DOHH2 (cell line): ENCODE data around the gene SULT2B1.

Experiments used
- H3F3A ChIP-seq: fragments of 200-600 bp; sonication (generic), shearing (Covaris generic); 2 replicates; pipeline ENCODE4 v1.6.0; 2016; ENCODE audit warnings: antibody characterized with exemption, mild to moderate bottlenecking; ENCODE audit not compliant: control insufficient read depth, insufficient read depth
- H3K27ac ChIP-seq: fragments of 200-600 bp; sonication (generic); 2 replicates; pipeline ENCODE4 v1.5.1; 2014; ENCODE audit warnings: low read depth, mild to moderate bottlenecking, low read length, moderate library complexity
- H3K27me3 ChIP-seq: fragments of 200-600 bp; sonication (generic); 2 replicates; pipeline ENCODE4 v1.6.1; 2014; ENCODE audit warnings: mild to moderate bottlenecking, low read length, mixed read lengths; ENCODE audit not compliant: control insufficient read depth
- H3K36me3 ChIP-seq: fragments of 200-600 bp; sonication (generic); 2 replicates; pipeline ENCODE4 v1.6.1; 2014; ENCODE audit warnings: mild to moderate bottlenecking, low read length, moderate library complexity, mixed read lengths; ENCODE audit not compliant: control insufficient read depth
- H3K4me1 ChIP-seq: fragments of 200-600 bp; sonication (generic); 2 replicates; pipeline ENCODE4 v1.6.1; 2014; ENCODE audit warnings: mild to moderate bottlenecking, low read length, mixed read lengths; ENCODE audit not compliant: control insufficient read depth
- H3K4me2 ChIP-seq: fragments of 200-600 bp; sonication (generic); 2 replicates; pipeline ENCODE4 v1.6.0; 2014; ENCODE audit warnings: mild to moderate bottlenecking, low read length, moderate library complexity
- H3K4me3 ChIP-seq: fragments of 200-600 bp; sonication (generic); 2 replicates; pipeline ENCODE4 v1.5.1; 2014; ENCODE audit warnings: mild to moderate bottlenecking, low read length, mixed read lengths
- H3K79me2 ChIP-seq: fragments of 200-600 bp; sonication (generic); 2 replicates; pipeline ENCODE4 v1.6.1; 2014; ENCODE audit warnings: mild to moderate bottlenecking, low read length, mixed read lengths; ENCODE audit not compliant: control insufficient read depth
- H3K9me2 ChIP-seq: fragments of 200-600 bp; sonication (generic); replicated peaks from 2 replicates; pipeline ENCODE4 v1.6.1; 2014; ENCODE audit warnings: mild to moderate bottlenecking, low read length, mixed read lengths; ENCODE audit not compliant: control insufficient read depth
- H3K9me3 ChIP-seq: fragments of 200-600 bp; sonication (generic); 2 replicates; pipeline ENCODE4 v1.6.1; 2014; ENCODE audit warnings: antibody characterized with exemption, low read length, mixed read lengths; ENCODE audit not compliant: control insufficient read depth, insufficient read depth
- H4K20me1 ChIP-seq: fragments of 200-600 bp; sonication (generic); 2 replicates; pipeline ENCODE4 v1.6.0; 2014; ENCODE audit warnings: low read depth, mild to moderate bottlenecking, antibody characterized with exemption, low read length, moderate library complexity; ENCODE audit not compliant: control insufficient read depth, insufficient read depth
- EZH2phosphoT487 ChIP-seq: fragments of 200-600 bp; sonication (generic); IDR thresholded peaks from 2 replicates; pipeline ENCODE4 v1.6.1; 2017; ENCODE audit warnings: borderline replicate concordance, mild to moderate bottlenecking, antibody characterized with exemption, low read length, moderate library complexity, mixed read lengths
- TF ChIP-seq, protein P1 (sequence below): fragments of 200-600 bp; sonication (generic); IDR thresholded peaks from one replicate; pipeline ENCODE4 v1.5.1; 2014; ENCODE audit warnings: antibody characterized with exemption, mild to moderate bottlenecking, low read depth, low read length; ENCODE audit not compliant: poor library complexity, severe bottlenecking

The SULT2B1 gene

DNA sequence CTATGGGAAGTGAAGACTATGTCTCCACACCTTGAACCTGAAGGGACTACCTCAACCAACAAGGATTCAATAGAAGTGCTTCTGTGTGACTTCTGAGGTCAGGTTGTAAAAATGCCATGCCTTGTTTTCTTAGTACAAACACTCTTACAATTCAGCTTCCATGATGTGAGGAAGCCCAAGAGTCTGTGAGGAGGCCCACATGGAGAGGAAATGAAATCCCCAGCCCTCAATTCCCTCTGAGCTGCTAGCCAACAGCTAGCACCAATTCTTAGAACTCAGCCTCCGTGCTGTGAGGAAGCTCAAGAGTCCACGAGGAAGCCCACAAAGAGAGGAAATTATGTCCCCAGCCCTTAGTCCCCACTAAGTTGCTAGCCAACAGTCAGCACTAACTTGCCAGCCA, 27.8 kb upstream of the SULT2B1 start:
- Histone ChIP-seq H3K27me3 (peaks cover 6% of the 10 kb centered on the region; the same call in 1 of the 2 replicates), H3K27ac (no peak overlapping the region), H3K4me3 (no peak overlapping the region), H3K4me2 (no peak overlapping the region), H4K20me1 (no peaks in the 10 kb centered on the region), H3K9me3 (no peaks in the 10 kb centered on the region), H3F3A (no peaks in the 10 kb centered on the region), H3K36me3 (no peaks in the 10 kb centered on the region), H3K9me2 (no peaks in the 10 kb centered on the region), H3K4me1 (no peaks in the 10 kb centered on the region), H3K79me2 (no peaks in the 10 kb centered on the region)
- TF ChIP-seq EZH2phosphoT487 = no peak
- TF ChIP-seq, protein P1, sequence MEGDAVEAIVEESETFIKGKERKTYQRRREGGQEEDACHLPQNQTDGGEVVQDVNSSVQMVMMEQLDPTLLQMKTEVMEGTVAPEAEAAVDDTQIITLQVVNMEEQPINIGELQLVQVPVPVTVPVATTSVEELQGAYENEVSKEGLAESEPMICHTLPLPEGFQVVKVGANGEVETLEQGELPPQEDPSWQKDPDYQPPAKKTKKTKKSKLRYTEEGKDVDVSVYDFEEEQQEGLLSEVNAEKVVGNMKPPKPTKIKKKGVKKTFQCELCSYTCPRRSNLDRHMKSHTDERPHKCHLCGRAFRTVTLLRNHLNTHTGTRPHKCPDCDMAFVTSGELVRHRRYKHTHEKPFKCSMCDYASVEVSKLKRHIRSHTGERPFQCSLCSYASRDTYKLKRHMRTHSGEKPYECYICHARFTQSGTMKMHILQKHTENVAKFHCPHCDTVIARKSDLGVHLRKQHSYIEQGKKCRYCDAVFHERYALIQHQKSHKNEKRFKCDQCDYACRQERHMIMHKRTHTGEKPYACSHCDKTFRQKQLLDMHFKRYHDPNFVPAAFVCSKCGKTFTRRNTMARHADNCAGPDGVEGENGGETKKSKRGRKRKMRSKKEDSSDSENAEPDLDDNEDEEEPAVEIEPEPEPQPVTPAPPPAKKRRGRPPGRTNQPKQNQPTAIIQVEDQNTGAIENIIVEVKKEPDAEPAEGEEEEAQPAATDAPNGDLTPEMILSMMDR = no peak

DNA sequence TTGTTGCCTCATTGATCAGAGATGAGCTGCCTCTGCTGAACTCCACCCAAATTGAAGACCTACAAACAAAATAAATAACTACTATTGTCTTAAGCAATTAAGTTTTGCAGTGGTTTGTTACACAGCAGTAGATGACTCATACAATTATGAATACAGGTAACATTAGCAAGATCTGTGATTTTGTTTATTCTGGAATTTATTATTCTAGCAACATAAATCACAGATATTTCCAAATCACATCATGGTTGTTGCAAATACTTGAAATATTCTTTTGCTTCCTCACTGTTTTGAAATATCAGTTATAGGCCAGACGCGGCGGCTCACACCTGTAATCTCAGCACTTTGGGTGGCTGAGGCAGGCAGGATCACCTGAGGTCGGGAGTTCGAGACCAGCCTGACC, 27.2 kb upstream of the SULT2B1 start:
- TF ChIP-seq, protein P1 = no peak
- no peak for TF ChIP-seq EZH2phosphoT487
- Histone ChIP-seq H3K9me2 (no peaks in the 10 kb centered on the region), H3K4me3 (no peak overlapping the region), H3F3A (no peaks in the 10 kb centered on the region), H3K36me3 (no peaks in the 10 kb centered on the region), H3K27ac (no peak overlapping the region), H3K9me3 (no peaks in the 10 kb centered on the region), H4K20me1 (no peaks in the 10 kb centered on the region), H3K27me3 (peaks cover 6% of the 10 kb centered on the region; the same call in 1 of the 2 replicates), H3K79me2 (no peaks in the 10 kb centered on the region), H3K4me2 (no peak overlapping the region), H3K4me1 (no peaks in the 10 kb centered on the region)

DNA sequence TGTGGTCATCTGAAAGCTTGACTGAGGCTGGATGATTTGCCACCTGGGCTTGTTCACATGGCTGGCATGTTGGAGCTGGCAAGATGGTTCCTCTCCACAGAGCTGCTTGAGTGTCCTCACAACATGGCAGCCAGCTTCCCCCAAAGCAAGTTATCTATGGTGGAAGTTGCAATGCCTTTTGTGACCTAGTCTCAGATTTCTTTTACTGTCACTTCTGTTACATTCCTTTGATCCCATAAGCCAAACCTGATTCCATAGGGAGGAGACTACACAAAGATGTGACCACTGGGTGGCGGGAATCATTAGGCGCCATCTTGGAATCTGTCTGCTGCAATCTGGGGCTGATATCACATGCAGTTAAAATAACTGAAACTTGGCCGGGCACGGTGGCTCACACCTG, 22.8 kb upstream of the SULT2B1 start:
- Histone ChIP-seq H3K36me3 (no peaks in the 10 kb centered on the region), H3K4me3 (no peak overlapping the region), H3K9me2 (no peaks in the 10 kb centered on the region), H3K27me3 (peaks cover 3% of the 10 kb centered on the region; the same call in 1 of the 2 replicates), H3K4me1 (no peaks in the 10 kb centered on the region), H3K9me3 (no peaks in the 10 kb centered on the region), H3K27ac (no peak overlapping the region), H3K4me2 (no peak overlapping the region), H3K79me2 (no peaks in the 10 kb centered on the region), H3F3A (no peaks in the 10 kb centered on the region), H4K20me1 (no peaks in the 10 kb centered on the region)
- TF ChIP-seq EZH2phosphoT487 = no peak

DNA sequence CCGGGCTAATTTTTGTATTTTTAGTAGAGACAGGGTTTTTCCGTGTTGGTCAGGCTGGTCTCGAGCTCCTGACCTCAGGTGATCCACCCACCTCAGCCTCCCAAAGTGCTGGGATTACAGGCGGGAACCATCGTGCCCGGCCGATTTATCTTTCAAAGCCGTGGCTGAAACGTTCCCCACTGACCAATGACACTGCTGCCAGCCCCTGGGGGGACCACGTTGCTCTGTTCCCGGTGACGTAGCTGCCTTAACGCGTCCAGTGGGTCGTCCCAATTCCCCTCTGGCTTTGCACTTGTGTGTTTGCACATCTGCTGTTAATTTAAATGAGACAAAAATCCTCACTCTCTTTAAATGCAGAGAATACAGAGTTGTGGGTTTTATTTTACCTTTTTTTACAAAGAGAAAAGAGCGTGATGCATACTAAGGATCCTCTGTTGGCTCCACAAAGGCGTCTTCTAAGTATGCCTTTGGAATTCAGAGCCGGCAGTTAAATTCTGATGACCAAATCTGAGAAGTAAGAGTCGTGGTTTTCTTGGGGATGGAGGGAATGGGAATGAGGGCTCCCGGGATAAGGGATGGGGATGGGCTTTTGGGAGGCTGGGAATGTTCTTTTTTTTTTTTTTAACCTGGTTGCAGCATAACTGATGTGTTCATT, 21.8 kb upstream of the SULT2B1 start:
- Histone ChIP-seq H3K36me3 (no peaks in the 10 kb centered on the region), H3F3A (no peaks in the 10 kb centered on the region), H3K27me3 (peaks cover 2% of the 10 kb centered on the region; the same call in 1 of the 2 replicates), H3K4me3 (no peak overlapping the region), H3K27ac (no peak overlapping the region), H4K20me1 (no peaks in the 10 kb centered on the region), H3K4me1 (no peaks in the 10 kb centered on the region), H3K9me2 (no peaks in the 10 kb centered on the region), H3K79me2 (no peaks in the 10 kb centered on the region), H3K4me2 (no peak overlapping the region), H3K9me3 (no peaks in the 10 kb centered on the region)
- TF ChIP-seq, protein P1 = no peak
- TF ChIP-seq EZH2phosphoT487 = no peak
